Measurements from ENCODE around the gene ADPRHL1. TPM values are rescaled to one million over a fixed set of nuclear protein-coding genes. Genes with fewer than 3 reads are reported as not detected.

ADPRHL1 gene
- total RNA-seq, 2 experiments from 2014 or later, result 0.10 to 0.57 TPM

GRCh38 chr13:113404723-113405471, 48.4 kb downstream of the ADPRHL1 start:
- Mint-ChIP-seq H3K4me1 (ENCODE audit: low read depth) (no peaks in the 10 kb centered on the region), H3K4me3 (no peak overlapping the region), H3K36me3 (ENCODE audit: low read depth) (no peaks in the 10 kb centered on the region), H3K27me3 (ENCODE audit: low read depth) (no peaks in the 10 kb centered on the region), H3K9me3 (no peaks in the 10 kb centered on the region), H3K27ac (no peak overlapping the region)
- CTCF ChIA-PET, result interaction anchor here (0.9 kb wide), 1 partner anchor 10 kb away, joined by 3 read pairs; no protein-coding TSS in a partner anchor
- no peak for DNase-seq
- intact Hi-C loops (cut with micrococcal nuclease), result no loop called here

GRCh38 chr13:113404366-113404722, 48.9 kb downstream of the ADPRHL1 start:
- CTCF ChIA-PET, result no interaction called here
- intact Hi-C loops (cut with micrococcal nuclease), result no loop called here
- Mint-ChIP-seq H3K4me1 (ENCODE audit: low read depth) (no peaks in the 10 kb centered on the region), H3K27me3 (ENCODE audit: low read depth) (no peaks in the 10 kb centered on the region), H3K36me3 (ENCODE audit: low read depth) (no peaks in the 10 kb centered on the region), H3K9me3 (no peaks in the 10 kb centered on the region), H3K4me3 (no peak overlapping the region), H3K27ac (no peak overlapping the region)
- DNase-seq, result no peak

DNA sequence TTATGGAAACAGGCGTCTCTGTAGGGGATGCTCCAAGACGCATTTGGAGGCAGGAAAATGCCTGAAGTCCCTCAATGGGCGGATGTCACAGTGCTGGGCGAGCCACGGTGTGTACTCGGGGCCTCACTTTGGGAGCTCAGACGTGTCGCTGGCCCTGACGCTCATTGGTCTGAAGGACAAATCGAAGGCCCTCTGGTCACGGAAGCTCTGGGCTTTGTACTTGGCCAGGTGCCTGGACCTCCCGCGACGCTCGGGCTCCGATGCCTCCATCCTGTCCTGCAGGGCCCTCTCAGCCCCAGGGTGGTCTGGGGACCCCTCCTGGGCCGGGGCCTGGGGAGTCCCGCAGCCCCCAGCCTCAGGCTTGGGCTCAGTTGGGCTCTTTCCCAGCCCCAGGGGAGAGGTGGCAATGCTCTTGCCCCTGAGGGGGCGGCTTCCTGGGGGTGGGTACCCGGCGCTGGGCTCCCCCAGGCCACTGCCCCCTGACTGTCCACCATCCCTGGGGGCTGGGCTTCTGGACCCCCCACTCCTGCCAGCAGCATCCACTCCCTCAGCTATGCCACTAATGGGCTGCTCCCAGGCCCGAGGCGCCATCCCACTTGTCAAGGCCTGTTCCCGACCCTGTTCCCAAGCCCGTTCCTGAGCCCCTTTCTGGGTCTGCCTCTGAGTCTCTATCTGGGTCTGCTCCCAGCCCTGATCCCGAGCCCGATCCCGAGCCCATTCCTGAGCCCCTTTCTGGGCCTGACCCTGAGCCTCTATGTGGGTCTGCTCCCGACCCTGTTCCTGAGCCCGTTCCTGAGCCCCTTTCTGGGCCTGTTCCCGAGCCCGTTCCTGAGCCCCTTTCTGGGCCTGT, 49.8 kb downstream of the ADPRHL1 start:
- no peaks in the 10 kb centered on the region for H3K36me3 Mint-ChIP-seq (ENCODE audit: low read depth)
- no peaks in the 10 kb centered on the region for H3K27me3 Mint-ChIP-seq (ENCODE audit: low read depth)
- no peak for DNase-seq
- H3K27ac Mint-ChIP-seq, result no peak overlapping the region
- H3K4me1 Mint-ChIP-seq (ENCODE audit: low read depth), result no peaks in the 10 kb centered on the region
- no peak overlapping the region for H3K4me3 Mint-ChIP-seq
- CTCF ChIA-PET, result interaction anchor here (0.8 kb wide), 2 partner anchors 9 to 10 kb away, joined by 3 read pairs; no protein-coding TSS in a partner anchor
- H3K9me3 Mint-ChIP-seq, result no peaks in the 10 kb centered on the region
- intact Hi-C loops (cut with micrococcal nuclease), result no loop called here

DNA sequence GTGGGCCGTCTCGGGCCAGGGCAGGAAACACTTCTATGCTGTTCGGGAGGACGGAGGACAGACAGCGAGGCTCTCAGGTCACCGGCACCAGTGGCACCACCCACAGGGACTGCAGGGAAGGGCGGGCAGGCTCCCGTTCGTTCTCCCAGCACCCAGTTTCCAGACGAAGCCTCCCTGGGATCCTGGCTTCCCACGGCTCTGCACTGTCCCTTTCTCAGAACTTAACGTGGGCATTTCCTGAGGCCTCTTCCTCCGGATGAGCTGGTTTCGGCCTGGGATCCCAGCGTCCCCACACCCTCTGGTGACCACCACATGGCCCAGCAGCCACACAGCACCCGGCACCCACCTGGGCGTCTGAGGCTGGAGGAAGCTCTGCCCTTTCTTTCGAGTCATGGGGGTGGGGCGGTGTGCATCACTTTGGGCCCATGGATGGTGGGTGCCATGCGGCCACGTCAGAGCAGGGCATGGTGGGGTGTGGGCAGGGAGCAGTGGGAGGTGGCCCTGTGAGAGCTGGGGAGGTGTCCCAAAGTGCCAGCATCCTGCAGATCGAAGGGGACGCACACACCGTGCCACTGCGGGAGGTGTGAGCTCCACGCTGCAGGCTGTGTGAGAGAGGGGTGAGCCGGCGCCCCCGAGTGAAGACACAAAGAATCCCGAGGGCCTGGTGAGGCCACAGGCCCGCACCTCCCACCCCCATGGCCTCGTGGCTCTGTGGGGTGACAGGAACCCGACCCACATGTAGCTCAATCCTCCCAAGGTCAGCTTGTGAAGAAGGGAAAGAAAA, 50.6 kb downstream of the ADPRHL1 start:
- CTCF ChIA-PET, result interaction anchor here (0.8 kb wide), 2 partner anchors 8 to 9 kb away, joined by 3 read pairs; no protein-coding TSS in a partner anchor
- no peaks in the 10 kb centered on the region for H3K4me1 Mint-ChIP-seq (ENCODE audit: low read depth)
- intact Hi-C loops (cut with micrococcal nuclease), result no loop called here
- no peak for DNase-seq
- H3K9me3 Mint-ChIP-seq, result no peaks in the 10 kb centered on the region
- H3K36me3 Mint-ChIP-seq (ENCODE audit: low read depth), result no peaks in the 10 kb centered on the region
- no peak overlapping the region for H3K27ac Mint-ChIP-seq
- H3K4me3 Mint-ChIP-seq, result no peak overlapping the region
- H3K27me3 Mint-ChIP-seq (ENCODE audit: low read depth), result no peaks in the 10 kb centered on the region

DNA sequence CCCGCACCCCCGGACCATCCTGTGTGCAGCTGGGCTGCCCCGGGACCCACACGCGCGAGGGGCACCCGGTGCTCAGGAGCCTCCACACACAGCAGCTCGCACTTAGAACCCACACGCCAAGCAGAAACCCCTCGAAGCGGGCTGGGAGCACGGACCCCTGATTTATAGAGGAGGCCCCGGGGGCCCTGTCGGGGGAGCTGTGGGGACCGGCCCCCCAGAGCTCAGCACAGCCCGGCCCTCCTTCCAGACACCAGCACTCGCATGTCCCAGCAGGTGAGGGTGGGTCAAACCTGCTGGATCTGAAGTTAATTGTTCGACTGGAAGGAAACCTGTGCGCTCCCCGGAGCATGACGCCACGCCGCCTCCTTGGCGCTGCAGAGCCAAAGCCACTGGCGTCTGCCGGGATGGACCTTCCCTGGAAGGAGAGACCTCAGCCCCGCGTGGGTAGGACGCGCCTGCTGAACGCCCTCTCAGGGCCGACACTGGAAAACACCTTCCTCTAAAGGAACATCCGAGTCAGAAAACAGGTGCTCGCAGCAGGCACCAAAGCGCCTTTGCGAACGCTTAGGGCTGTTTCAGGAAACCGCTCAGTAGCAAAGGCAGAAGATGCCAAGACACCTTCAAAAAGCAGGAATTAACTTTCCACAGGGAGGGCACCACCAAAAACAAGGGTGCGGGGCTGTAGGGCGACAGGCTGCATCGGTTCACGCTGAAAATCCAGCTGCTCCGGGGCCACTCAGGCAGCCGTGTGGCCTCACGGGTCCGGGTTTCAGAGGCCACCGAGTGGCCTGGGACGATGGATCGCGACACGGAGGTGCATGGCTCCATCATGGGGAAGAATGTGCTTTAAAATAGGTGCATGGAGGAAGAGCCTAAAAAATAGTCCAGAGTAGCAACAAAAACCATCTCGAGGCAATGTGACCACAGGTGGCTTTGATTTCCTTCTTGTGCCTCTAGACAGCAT, 51.6 kb downstream of the ADPRHL1 start:
- Mint-ChIP-seq H3K27me3 (ENCODE audit: low read depth) (no peaks in the 10 kb centered on the region), H3K4me1 (ENCODE audit: low read depth) (no peaks in the 10 kb centered on the region), H3K4me3 (no peak overlapping the region), H3K9me3 (no peaks in the 10 kb centered on the region), H3K27ac (no peak overlapping the region), H3K36me3 (ENCODE audit: low read depth) (no peaks in the 10 kb centered on the region)
- CTCF ChIA-PET, result no interaction called here
- intact Hi-C loops (cut with micrococcal nuclease), result no loop called here
- DNase-seq, result no peak

DNA sequence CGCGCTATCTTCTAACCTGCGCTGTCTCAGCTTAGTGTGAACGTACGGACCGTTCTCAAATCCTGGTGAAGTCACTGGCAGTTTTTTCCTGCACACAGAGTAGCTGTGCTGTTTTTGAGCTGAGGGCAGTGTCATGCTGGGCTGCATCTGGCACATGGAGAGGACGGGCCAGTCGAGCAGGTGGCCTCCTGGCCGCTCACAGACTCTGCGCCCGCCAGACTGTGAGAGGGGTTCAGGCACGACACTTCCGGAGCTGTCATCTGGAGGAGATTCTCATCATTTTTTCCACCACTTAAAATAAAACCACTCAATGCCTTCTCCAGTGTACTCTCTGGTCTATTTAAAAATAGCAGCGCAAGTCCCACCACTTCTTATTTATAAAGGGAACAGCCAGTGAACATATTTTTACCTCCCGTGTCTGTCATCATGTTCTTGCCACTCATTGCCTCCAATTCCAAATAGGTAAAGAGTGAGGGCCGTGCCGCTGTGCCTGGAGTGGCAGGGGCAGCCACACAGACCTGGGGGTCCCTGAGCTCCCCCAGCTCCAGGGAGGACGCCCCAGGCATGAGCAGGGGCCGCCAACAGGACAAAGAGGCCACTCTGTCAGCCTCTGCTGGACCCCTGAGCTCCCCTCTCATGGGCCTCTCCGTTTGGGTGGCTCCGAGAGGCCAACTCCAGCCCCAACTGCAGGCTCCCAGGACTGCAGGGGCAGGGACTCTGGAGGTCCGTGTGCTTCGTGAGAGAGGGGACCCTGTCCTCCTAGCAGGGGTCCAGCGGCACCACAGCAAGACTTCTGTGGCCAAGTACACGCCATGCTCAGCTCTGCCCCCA, 52.5 kb downstream of the ADPRHL1 start:
- Mint-ChIP-seq H3K4me1 (ENCODE audit: low read depth) (no peaks in the 10 kb centered on the region), H3K27ac (no peak overlapping the region), H3K9me3 (no peaks in the 10 kb centered on the region), H3K36me3 (ENCODE audit: low read depth) (no peaks in the 10 kb centered on the region), H3K4me3 (no peak overlapping the region), H3K27me3 (ENCODE audit: low read depth) (no peaks in the 10 kb centered on the region)
- DNase-seq, result no peak
- intact Hi-C loops (cut with micrococcal nuclease), result no loop called here
- CTCF ChIA-PET, result no interaction called here

GRCh38 chr13:113399755-113400149, 53.5 kb downstream of the ADPRHL1 start:
- CTCF ChIA-PET, result no interaction called here
- H3K27me3 Mint-ChIP-seq (ENCODE audit: low read depth), result no peaks in the 10 kb centered on the region
- intact Hi-C loops (cut with micrococcal nuclease), result no loop called here
- H3K27ac Mint-ChIP-seq, result no peak overlapping the region
- H3K4me1 Mint-ChIP-seq (ENCODE audit: low read depth), result no peaks in the 10 kb centered on the region
- no peak for DNase-seq
- no peak overlapping the region for H3K4me3 Mint-ChIP-seq
- H3K9me3 Mint-ChIP-seq, result no peaks in the 10 kb centered on the region
- no peaks in the 10 kb centered on the region for H3K36me3 Mint-ChIP-seq (ENCODE audit: low read depth)

- H3K27ac Mint-ChIP-seq, result no peak overlapping the region
- no peak for DNase-seq
- no peaks in the 10 kb centered on the region for H3K4me1 Mint-ChIP-seq (ENCODE audit: low read depth)
- CTCF ChIA-PET, result interaction anchor here (0.7 to 0.8 kb wide), 2 partner anchors 157 to 369 kb away, joined by 3 to 6 read pairs; no protein-coding TSS in a partner anchor
- no peaks in the 10 kb centered on the region for H3K9me3 Mint-ChIP-seq
- no peaks in the 10 kb centered on the region for H3K27me3 Mint-ChIP-seq (ENCODE audit: low read depth)
- intact Hi-C loops (cut with micrococcal nuclease), result loop anchor here (1.0 kb wide), 1 partner anchor 124 kb away; no protein-coding TSS in a partner anchor
- no peak overlapping the region for H3K4me3 Mint-ChIP-seq
- H3K36me3 Mint-ChIP-seq (ENCODE audit: low read depth), result no peaks in the 10 kb centered on the region
Measured at GRCh38 chr13:113398963-113399754, 54.1 kb downstream of the ADPRHL1 start.

- CTCF ChIA-PET, result interaction anchor here (0.7 kb wide), 1 partner anchor 111 kb away, joined by 3 read pairs; no protein-coding TSS in a partner anchor
- Mint-ChIP-seq H3K4me1 (ENCODE audit: low read depth) (peaks cover 4% of the 10 kb centered on the region), H3K36me3 (ENCODE audit: low read depth) (no peaks in the 10 kb centered on the region), H3K27ac (no peak overlapping the region), H3K9me3 (no peaks in the 10 kb centered on the region), H3K27me3 (ENCODE audit: low read depth) (no peaks in the 10 kb centered on the region), H3K4me3 (no peak overlapping the region)
- DNase-seq, result no peak
- intact Hi-C loops (cut with micrococcal nuclease), result loop anchor here (1.0 kb wide), 1 partner anchor 123 kb away; no protein-coding TSS in a partner anchor
Measured at GRCh38 chr13:113397608-113398425, 55.5 kb downstream of the ADPRHL1 start.

- intact Hi-C loops (cut with micrococcal nuclease), result loop anchor here (1.0 to 2.0 kb wide), 3 partner anchors 97 to 452 kb away; partner anchors contain the start of gene LAMP1
- no peak for DNase-seq
- CTCF ChIA-PET, result interaction anchor here (0.6 to 1.6 kb wide), 7 partner anchors 9 to 451 kb away, joined by 3 to 12 read pairs (median 3); no protein-coding TSS in a partner anchor
- Mint-ChIP-seq H3K9me3 (no peaks in the 10 kb centered on the region), H3K27me3 (ENCODE audit: low read depth) (no peaks in the 10 kb centered on the region), H3K36me3 (ENCODE audit: low read depth) (no peaks in the 10 kb centered on the region), H3K4me1 (ENCODE audit: low read depth) (peaks cover 4% of the 10 kb centered on the region), H3K4me3 (peak overlapping the region; percentile 24), H3K27ac (no peak overlapping the region)
Measured at GRCh38 chr13:113394339-113394640, 59.0 kb downstream of the ADPRHL1 start.
